GM18498 (cell line): ENCODE results near the gene CNPY4.

Experiments used
- ATAC-seq: cut with Tn5 transposase; IDR thresholded peaks from one replicate; pipeline ENCODE4 v1.9.1; 2021; ENCODE audit warnings: mild to moderate bottlenecking, moderate library complexity; ENCODE audit not compliant: unreplicated experiment

The CNPY4 gene

GRCh38 chr7:100163006-100163531, 43.6 kb downstream of the CNPY4 start:
- no peak for ATAC-seq

GRCh38 chr7:100163871-100164270, 44.4 kb downstream of the CNPY4 start:
- ATAC-seq = no peak

- ATAC-seq = no peak
Measured at GRCh38 chr7:100166317-100166940, 47.0 kb downstream of the CNPY4 start.

- no peak for ATAC-seq
Measured at GRCh38 chr7:100166970-100167911, 47.8 kb downstream of the CNPY4 start.

- no peak for ATAC-seq
Measured at GRCh38 chr7:100167912-100168323, 48.5 kb downstream of the CNPY4 start.

- ATAC-seq = no peak
Measured at GRCh38 chr7:100169147-100169850, 49.9 kb downstream of the CNPY4 start.

- ATAC-seq = no peak
Measured at GRCh38 chr7:100170101-100170897, 50.9 kb downstream of the CNPY4 start.

- ATAC-seq = no peak
Measured at GRCh38 chr7:100171087-100171681, 51.8 kb downstream of the CNPY4 start.

GRCh38 chr7:100171840-100172239, 52.4 kb downstream of the CNPY4 start:
- no peak for ATAC-seq

GRCh38 chr7:100173806-100174495, 54.5 kb downstream of the CNPY4 start:
- ATAC-seq = no peak

GRCh38 chr7:100174582-100174981, 55.1 kb downstream of the CNPY4 start:
- no peak for ATAC-seq
